K562 (cell line): ENCODE data around the gene ARHGAP10. TPM values are rescaled to one million over a fixed set of nuclear protein-coding genes. Genes with fewer than 3 reads are reported as not detected.

ENCODE experiments used
- ATAC-seq: fragments of 200-7000 bp; cut with Tn5 transposase; 3 replicates; pipeline ENCODE4 v1.9.1; 2020; ENCODE audit warnings: moderate library complexity
- BruUV-seq: library from RNA; stranded (reverse); fragments of 400-500 nt; replicated peaks from 2 replicates; lab custom pipeline; 2021; lab: Mats Ljungman, UMichigan
- CTCF ChIA-PET: fragments of 300-600 bp; formaldehyde crosslinking; extraction: SDS; loops from one replicate; lab custom pipeline; 2021; ENCODE audit warnings: low intra/inter-chr PET ratio; lab: Yijun Ruan, JAX
- POLR2A ChIA-PET: fragments of 300-600, 350-650 bp; sonication (Branson Sonifier 250); formaldehyde crosslinking; extraction: SDS; loops from one replicate; lab custom pipeline; 2021; ENCODE audit warnings: antibody characterized with exemption, inconsistent platforms; lab: Yijun Ruan, JAX
- DNase-seq, 4 experiments: peaks; one replicate each; pipeline versions ENCODE4 v3.0.0 to v3.0.0-alpha.2; 2011 to 2018; ENCODE audit warnings: low spot score in 3 of 4, mixed read lengths in 3 of 4; ENCODE audit errors: extremely low read depth in 1 of 4
- FAIRE-seq: peaks from 2 replicates; lab custom pipeline; 2011; peaks lifted over from hg19 to GRCh38; lab: Jason Lieb, UNC
- H2AFZ ChIP-seq: 2 replicates; pipeline ENCODE4 v1.6.0; 2011; ENCODE audit warnings: low read depth, low read length, control low read depth, inconsistent platforms
- H3K27ac ChIP-seq: fragments of 200-600 bp; 3 replicates; pipeline ENCODE4 v1.8.0; 2011; ENCODE audit warnings: low read depth, mild to moderate bottlenecking, control low read depth, inconsistent platforms, low read length, moderate library complexity, mixed read lengths; ENCODE audit errors: extremely low read depth
- H3K27me3 ChIP-seq, 2 experiments: fragments of 300-600 bp in 1 of 2; 2 replicates in 1 of 2; 3 replicates in 1 of 2; pipeline versions ENCODE4 v1.6.0 to v1.8.0; 2011; ENCODE audit warnings: inconsistent platforms in 2 of 2, low read length in 2 of 2, mild to moderate bottlenecking in 1 of 2, mixed read lengths in 1 of 2, moderate library complexity in 1 of 2; ENCODE audit not compliant: control insufficient read depth in 2 of 2, insufficient read depth in 2 of 2
- H3K36me3 ChIP-seq: fragments of 300-600 bp; 3 replicates; pipeline ENCODE4 v1.8.0; 2011; ENCODE audit warnings: mild to moderate bottlenecking, low read length, inconsistent platforms; ENCODE audit not compliant: control insufficient read depth, insufficient read depth
- H3K4me1 ChIP-seq, 2 experiments: fragments of 200-600 bp in 1 of 2; replicated peaks in 1 of 2; 2 replicates in 1 of 2; 3 replicates in 1 of 2; pipeline versions ENCODE4 v1.5.1 to v1.8.0; 2011; ENCODE audit warnings: inconsistent platforms in 2 of 2, low read length in 2 of 2, mild to moderate bottlenecking in 1 of 2, mixed read lengths in 1 of 2, moderate library complexity in 1 of 2; ENCODE audit not compliant: control insufficient read depth in 2 of 2, insufficient read depth in 2 of 2
- H3K4me2 ChIP-seq: 2 replicates; pipeline ENCODE4 v1.6.1; 2011; ENCODE audit warnings: low read length, control low read depth, inconsistent platforms, mixed read lengths; ENCODE audit not compliant: insufficient read depth
- H3K4me3 ChIP-seq: fragments of 200-600 bp; sonication (generic), shearing (Covaris generic); 2 replicates; pipeline ENCODE4 v1.5.1; 2016; ENCODE audit warnings: control low read depth, inconsistent platforms
- H3K79me2 ChIP-seq: fragments of 200-600 bp; 3 replicates; pipeline ENCODE4 v1.8.0; 2011; ENCODE audit warnings: low read length, inconsistent platforms; ENCODE audit not compliant: control insufficient read depth, insufficient read depth
- H3K9ac ChIP-seq, 2 experiments: 2 replicates each; pipeline versions ENCODE4 v1.6.0 to v1.6.1; 2011; ENCODE audit warnings: low read depth in 2 of 2, low read length in 2 of 2, control low read depth in 1 of 2, inconsistent platforms in 1 of 2, mild to moderate bottlenecking in 1 of 2, mixed read lengths in 1 of 2; ENCODE audit not compliant: insufficient read depth in 1 of 2
- H3K9me1 ChIP-seq: one replicate; pipeline ENCODE4 v1.6.0; 2011; ENCODE audit warnings: inconsistent platforms, mild to moderate bottlenecking, low read length, moderate library complexity; ENCODE audit not compliant: control insufficient read depth, insufficient read depth
- H3K9me3 ChIP-seq: replicated peaks from 2 replicates; pipeline ENCODE4 v1.5.1; 2011; ENCODE audit warnings: low read depth, low read length, inconsistent platforms; ENCODE audit not compliant: control insufficient read depth, insufficient read depth
- H4K20me1 ChIP-seq: replicated peaks from 2 replicates; pipeline ENCODE4 v1.6.1; 2011; ENCODE audit warnings: low read length, inconsistent platforms, mixed read lengths; ENCODE audit not compliant: control insufficient read depth, insufficient read depth
- ERF ChIP-seq: fragments of 450-650 bp; formaldehyde crosslinking; IDR thresholded peaks from 2 replicates; pipeline ENCODE4 v1.4.0; 2020; ENCODE audit warnings: mild to moderate bottlenecking, mixed read lengths
- FOXK2 ChIP-seq, 2 experiments: fragments of 450-650 bp; IDR thresholded peaks in 1 of 2; conservative IDR thresholded peaks in 1 of 2; 2 replicates each; pipeline ENCODE4 v1.6.1; 2016; ENCODE audit warnings: low read depth in 2 of 2, mild to moderate bottlenecking in 1 of 2
- HNRNPK ChIP-seq: fragments of 200-400 bp; formaldehyde crosslinking; IDR thresholded peaks from one replicate; pipeline ENCODE4 v1.6.1; 2018; ENCODE audit warnings: mild to moderate bottlenecking, low read depth, low read length; ENCODE audit not compliant: poor library complexity, severe bottlenecking
- SMAD4 ChIP-seq: fragments of 250-450 bp; sonication (Bioruptor Pico); conservative IDR thresholded peaks from 2 replicates; pipeline ENCODE4 v1.8.0; 2021; ENCODE audit warnings: inconsistent platforms, mild to moderate bottlenecking, moderate library complexity
- TCF7 ChIP-seq: sonication (generic); IDR thresholded peaks from 2 replicates; pipeline ENCODE4 v1.6.1; 2016; ENCODE audit warnings: antibody characterized with exemption, borderline replicate concordance
- ZNF778 ChIP-seq: fragments of 450-650 bp; formaldehyde crosslinking; IDR thresholded peaks from 2 replicates; pipeline ENCODE4 v1.4.0; 2020; ENCODE audit warnings: mild to moderate bottlenecking, moderate library complexity
- WGBS: fragments of 100-300 bp; shearing (Covaris generic); methylation state at CpG from one replicate; pipeline ENCODE4 v1.1.6; 2016; ENCODE audit warnings: low coverage, mixed read lengths; ENCODE audit not compliant: insufficient coverage; ENCODE audit errors: missing lambda C conversion rate; 5-methylcytosine and 5-hydroxymethylcytosine counted together
- in situ Hi-C: fragments of 300-500 bp; cut with MboI; formaldehyde crosslinking; loops from 4 replicates; pipeline ENCODE4 v1.15.0; 2018; ENCODE audit warnings: inconsistent platforms, mixed read lengths
- intact Hi-C: fragments of 100-400 bp; cut with micrococcal nuclease; formaldehyde crosslinking; loops from 2 replicates; pipeline ENCODE4 v1.14.2; 2022
- polyA plus RNA-seq, 8 experiments: library from polyadenylated mRNA; depleted of rRNA in 4 of 8; stranded (reverse) in 5 of 8; unstranded in 3 of 8; fragments of >200 nt; fragmentation: Nextera tagmentation in 2 of 8; fragmentation: Illumina TruSeq in 1 of 8; extraction: Ambion mirVana in 2 of 8; extraction: Trizol in 1 of 8; gene quantifications; 2 replicates each; pipeline versions ENCODE4 v1.2.1 to v1.2.3, GENCODE V29; 2011 to 2014; ENCODE audit warnings: inconsistent platforms in 1 of 8, missing spikeins in 1 of 8
- total RNA-seq, 7 experiments: library from RNA; depleted of rRNA in 6 of 7; stranded (reverse); fragments of >200 nt in 6 of 7; fragmentation: Illumina TruSeq in 2 of 7; extraction: Trizol in 2 of 7; gene quantifications; 2 replicates each; pipeline versions ENCODE4 v1.2.1 to v1.2.3, GENCODE V29; 2011 to 2021; ENCODE audit warnings: low replicate concordance in 1 of 7
- TF ChIP-seq, protein P1 (sequence below): sonication (generic); formaldehyde crosslinking; IDR thresholded peaks from 2 replicates; pipeline ENCODE4 v1.8.0; 2022; ENCODE audit warnings: missing genetic modification reagents, mild to moderate bottlenecking, borderline replicate concordance
- TF ChIP-seq, protein P2 (sequence below): fragments of 250-450 bp; sonication (Bioruptor Pico); IDR thresholded peaks from 2 replicates; pipeline ENCODE4 v1.8.0; 2021; ENCODE audit warnings: moderate library complexity, mild to moderate bottlenecking, inconsistent platforms

Gene ARHGAP10
- total and polyA plus RNA-seq, 9 of the 15 experiments (the other 6 are each of a cell fraction or from before 2014, with no cell fraction given), result 0.03 to 0.22 (median 0.06) TPM; not detected in 3

DNA sequence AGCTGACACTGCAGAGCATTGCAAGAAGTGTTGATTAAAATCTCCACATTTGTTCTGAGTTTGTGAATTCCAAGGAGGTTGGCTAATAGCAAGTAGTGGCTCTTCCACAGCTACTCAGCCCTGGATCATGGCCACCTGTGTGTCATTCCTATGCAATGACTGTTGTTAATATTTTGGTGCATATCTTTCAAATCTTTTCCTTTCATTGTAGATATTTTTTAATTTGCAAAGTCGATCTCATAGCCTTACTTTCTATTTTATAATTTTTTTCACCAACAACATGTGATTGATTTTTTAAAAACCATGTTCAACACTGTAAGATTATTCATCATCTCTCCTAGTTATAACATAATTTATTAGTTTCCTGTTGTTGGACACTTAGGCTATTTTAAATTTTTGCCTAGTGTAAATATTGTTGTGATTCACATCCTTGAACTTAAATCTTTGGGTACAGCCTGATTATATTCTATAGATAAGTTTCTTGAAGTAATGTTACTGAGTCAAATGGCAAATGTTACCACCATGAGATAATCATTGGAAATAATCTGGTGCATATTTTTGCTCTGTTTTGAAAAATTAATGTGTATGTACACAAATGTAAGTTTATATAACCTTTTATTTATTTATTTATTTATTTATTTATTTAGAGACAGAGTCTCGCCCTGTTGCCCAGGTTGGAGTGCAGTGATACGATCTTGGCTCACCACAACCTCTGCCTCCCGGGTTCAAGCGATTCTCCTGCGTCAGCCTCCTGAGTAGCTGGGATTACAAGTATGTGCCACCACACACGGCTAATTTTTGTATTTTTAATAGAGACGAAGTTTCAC is 17.1 kb upstream of the ARHGAP10 start:
- Histone ChIP-seq H3K4me3 (no peak overlapping the region), H3K79me2 (no peaks in the 10 kb centered on the region), H3K27me3 (no peaks in the 10 kb centered on the region; a peak in 2 of 5 replicates), H3K27ac (no peak overlapping the region), H3K9ac (no peak overlapping the region), H3K36me3 (no peaks in the 10 kb centered on the region), H4K20me1 (no peaks in the 10 kb centered on the region), H3K9me1 (no peaks in the 10 kb centered on the region), H2AFZ (no peak overlapping the region), H3K9me3 (no peaks in the 10 kb centered on the region), H3K4me1 (no peaks in the 10 kb centered on the region), H3K4me2 (no peak overlapping the region)
- intact Hi-C loops, result no loop called here
- in situ Hi-C loops, result no loop called here
- CTCF ChIA-PET, result no interaction called here
- under 1% methylated on average over 8 of the region's 8 CpGs for WGBS
- no peak for FAIRE-seq
- no peak for TF ChIP-seq ERF (CRISPR knock-in tag)
- TF ChIP-seq, protein P1, sequence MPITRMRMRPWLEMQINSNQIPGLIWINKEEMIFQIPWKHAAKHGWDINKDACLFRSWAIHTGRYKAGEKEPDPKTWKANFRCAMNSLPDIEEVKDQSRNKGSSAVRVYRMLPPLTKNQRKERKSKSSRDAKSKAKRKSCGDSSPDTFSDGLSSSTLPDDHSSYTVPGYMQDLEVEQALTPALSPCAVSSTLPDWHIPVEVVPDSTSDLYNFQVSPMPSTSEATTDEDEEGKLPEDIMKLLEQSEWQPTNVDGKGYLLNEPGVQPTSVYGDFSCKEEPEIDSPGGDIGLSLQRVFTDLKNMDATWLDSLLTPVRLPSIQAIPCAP, result no peak
- TF ChIP-seq FOXK2 (conservative IDR thresholded peaks at IDR 0.05 in 1 of 2, IDR thresholded peaks at IDR 0.05 in 1 of 2; ENCODE audit: low read depth in 2 of 2), result no peak
- TF ChIP-seq, protein P2, sequence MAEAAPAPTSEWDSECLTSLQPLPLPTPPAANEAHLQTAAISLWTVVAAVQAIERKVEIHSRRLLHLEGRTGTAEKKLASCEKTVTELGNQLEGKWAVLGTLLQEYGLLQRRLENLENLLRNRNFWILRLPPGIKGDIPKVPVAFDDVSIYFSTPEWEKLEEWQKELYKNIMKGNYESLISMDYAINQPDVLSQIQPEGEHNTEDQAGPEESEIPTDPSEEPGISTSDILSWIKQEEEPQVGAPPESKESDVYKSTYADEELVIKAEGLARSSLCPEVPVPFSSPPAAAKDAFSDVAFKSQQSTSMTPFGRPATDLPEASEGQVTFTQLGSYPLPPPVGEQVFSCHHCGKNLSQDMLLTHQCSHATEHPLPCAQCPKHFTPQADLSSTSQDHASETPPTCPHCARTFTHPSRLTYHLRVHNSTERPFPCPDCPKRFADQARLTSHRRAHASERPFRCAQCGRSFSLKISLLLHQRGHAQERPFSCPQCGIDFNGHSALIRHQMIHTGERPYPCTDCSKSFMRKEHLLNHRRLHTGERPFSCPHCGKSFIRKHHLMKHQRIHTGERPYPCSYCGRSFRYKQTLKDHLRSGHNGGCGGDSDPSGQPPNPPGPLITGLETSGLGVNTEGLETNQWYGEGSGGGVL (CRISPR knock-in tag), result no peak
- no peak for TF ChIP-seq TCF7
- no peak for TF ChIP-seq ZNF778 (CRISPR knock-in tag)
- no peak for TF ChIP-seq HNRNPK
- no peak for TF ChIP-seq SMAD4
- no peak for ATAC-seq
- POLR2A ChIA-PET, result no interaction called here
- BruUV-seq, result no TSS peak
- no peak for DNase-seq
